Esophagus (tissue), 2 donors: ENCODE data around the gene RPS26. TPM values are rescaled to one million over a fixed set of nuclear protein-coding genes. Genes with fewer than 3 reads are reported as not detected.
A peak's percentile ranks its signal among the peaks of the same experiment; 100 is the strongest.
"Not testable (repeated sequence)": the region's sequence is repeated elsewhere in the genome, so short reads cannot be mapped to it uniquely, and the experiment has no call there.

Experiments
- H3K27ac ChIP-seq, 2 donors: one replicate each; pipeline ENCODE4 v1.5.1; 2013; ENCODE audit warnings: low read depth in 2 of 2, mild to moderate bottlenecking in 2 of 2, inconsistent platforms in 1 of 2, low read length in 1 of 2, moderate library complexity in 1 of 2
- H3K27me3 ChIP-seq, 2 donors: one replicate each; pipeline ENCODE4 v1.6.1; 2013; ENCODE audit warnings: low read length in 2 of 2, control low read depth in 1 of 2, mild to moderate bottlenecking in 1 of 2; ENCODE audit not compliant: insufficient read depth in 2 of 2, control insufficient read depth in 1 of 2
- H3K36me3 ChIP-seq, 2 donors: one replicate each; pipeline ENCODE4 v1.6.1; 2013; ENCODE audit warnings: low read length in 1 of 2; ENCODE audit not compliant: control insufficient read depth in 2 of 2, insufficient read depth in 2 of 2
- H3K4me1 ChIP-seq, 2 donors: one replicate each; pipeline ENCODE4 v1.6.1; 2013; ENCODE audit warnings: low read length in 1 of 2; ENCODE audit not compliant: control insufficient read depth in 2 of 2, insufficient read depth in 2 of 2
- H3K4me3 ChIP-seq, 2 donors: one replicate each; pipeline ENCODE4 v1.5.1; 2013; ENCODE audit warnings: low read length in 2 of 2, mild to moderate bottlenecking in 2 of 2, low read depth in 1 of 2, moderate library complexity in 1 of 2
- H3K9me3 ChIP-seq, 2 donors: one replicate each; pipeline ENCODE4 v1.6.1; 2013; ENCODE audit warnings: mild to moderate bottlenecking in 2 of 2, low read depth in 1 of 2, low read length in 1 of 2, moderate library complexity in 1 of 2; ENCODE audit not compliant: control insufficient read depth in 2 of 2, insufficient read depth in 1 of 2
- WGBS, 2 donors: extraction: QIAGEN DNeasy Blood & Tissue Kit; methylation state at CpG; one replicate each; pipeline ENCODE4 v1.1.7; 2013; 5-methylcytosine and 5-hydroxymethylcytosine counted together
- polyA plus RNA-seq, 2 donors: library from polyadenylated mRNA; stranded (reverse); fragments of 200-250 nt; gene quantifications; one replicate each; pipeline ENCODE4 v1.2.3, GENCODE V29; 2013
- donor health status: healthy with polysubstance abuse.
- donor health status: Bipolar disorder and iron deficiency.

The RPS26 gene
- polyA plus RNA-seq, 2 donors: 899 to 941 TPM

- Histone ChIP-seq H3K36me3 (no peaks in the 10 kb centered on the region), H3K4me1 (no peaks in the 10 kb centered on the region), H3K4me3 (no peak overlapping the region), H3K27ac (no peak overlapping the region), H3K27me3 (no peaks in the 10 kb centered on the region), H3K9me3 (no peaks in the 10 kb centered on the region)
These were observed 21.3 kb downstream of the RPS26 start for GRCh38 chr12:56062996-56063395.

GRCh38 chr12:56071648-56072047 lies 29.9 kb downstream of the RPS26 start:
- Histone ChIP-seq H3K9me3 (no peaks in the 10 kb centered on the region), H3K4me3 (no peak overlapping the region), H3K27me3 (no peaks in the 10 kb centered on the region), H3K4me1 (no peaks in the 10 kb centered on the region), H3K27ac (no peak overlapping the region), H3K36me3 (no peaks in the 10 kb centered on the region)
- WGBS, 2 donors: 65 to 79% methylated on average over 4 of the region's 4 CpGs

- H3K27me3 ChIP-seq: no peaks in the 10 kb centered on the region
- no peaks in the 10 kb centered on the region for H3K36me3 ChIP-seq
- H3K4me3 ChIP-seq: no peak overlapping the region
- no peaks in the 10 kb centered on the region for H3K4me1 ChIP-seq
- WGBS, 2 donors: 82 to 86% methylated on average over 5 of the region's 5 CpGs
- H3K9me3 ChIP-seq: no peaks in the 10 kb centered on the region
- no peak overlapping the region for H3K27ac ChIP-seq
These were observed 32.7 kb downstream of the RPS26 start for GRCh38 chr12:56074396-56074795.

- H3K4me3 ChIP-seq, H3K9me3 ChIP-seq, H3K36me3 ChIP-seq, H3K27me3 ChIP-seq, H3K4me1 ChIP-seq: not testable (repeated sequence)
- WGBS, 2 donors: 80 to 88% methylated on average over 9 of the region's 9 CpGs
- peak overlapping the region in 1 of 2 donors; percentile 15 for H3K27ac ChIP-seq
These were observed 36.2 kb downstream of the RPS26 start for GRCh38 chr12:56077966-56078365.

- Histone ChIP-seq H3K9me3 (no peaks in the 10 kb centered on the region), H3K27ac (peak overlapping the region; percentile 96 to 98), H3K4me1 (peaks cover 0 to 8% of the 10 kb centered on the region in 2 donors), H3K36me3 (no peaks in the 10 kb centered on the region), H3K27me3 (no peaks in the 10 kb centered on the region), H3K4me3 (peak overlapping the region in 1 of 2 donors; percentile 63)
- WGBS, 2 donors: 93 to 95% methylated on average over 1 of the region's 1 CpG
These were observed 36.7 kb downstream of the RPS26 start for GRCh38 chr12:56078427-56078826.

GRCh38 chr12:56078931-56079722 lies 37.4 kb downstream of the RPS26 start:
- H3K27ac ChIP-seq: peak overlapping the region; percentile 96 to 98
- no peaks in the 10 kb centered on the region for H3K36me3 ChIP-seq
- H3K4me3 ChIP-seq: peak overlapping the region; percentile 63 to 78
- 2 to 3% methylated on average over 49 to 50 of the region's 50 CpGs for WGBS, 2 donors
- peaks cover 0 to 8% of the 10 kb centered on the region in 2 donors for H3K4me1 ChIP-seq
- no peaks in the 10 kb centered on the region for H3K9me3 ChIP-seq
- H3K27me3 ChIP-seq: no peaks in the 10 kb centered on the region

GRCh38 chr12:56079723-56080555 lies 38.2 kb downstream of the RPS26 start, which contains the start of gene ERBB3:
TSS of gene ERBB3 (plus strand) at chr12:56080165. CDS start at chr12:56080301, 136 bp downstream.
- peaks cover 0 to 2% of the 10 kb centered on the region in 2 donors for H3K36me3 ChIP-seq
- no peaks in the 10 kb centered on the region for H3K9me3 ChIP-seq
- peak within 1 kb of the TSS; percentile 63 to 78 for H3K4me3 ChIP-seq
- 0 to 1% methylated on average over 54 to 59 of the region's 59 CpGs for WGBS, 2 donors
- peak within 1 kb of the TSS; percentile 96 to 98 for H3K27ac ChIP-seq
- H3K27me3 ChIP-seq: no peaks in the 10 kb centered on the region
- H3K4me1 ChIP-seq: peaks cover under 1 to 8% of the 10 kb centered on the region in 2 donors

GRCh38 chr12:56080556-56081138 lies 38.9 kb downstream of the RPS26 start:
- Histone ChIP-seq H3K36me3 (peaks cover 3 to 4% of the 10 kb centered on the region in 2 donors), H3K9me3 (no peaks in the 10 kb centered on the region), H3K27ac (peak overlapping the region; percentile 96 to 98), H3K4me3 (peak overlapping the region; percentile 63 to 78), H3K4me1 (peaks cover 3 to 11% of the 10 kb centered on the region in 2 donors), H3K27me3 (no peaks in the 10 kb centered on the region)
- WGBS, 2 donors: 11 to 18% methylated on average over 20 of the region's 20 CpGs
